Activated CD8-positive, alpha-beta T cell treated with anti-CD3 and anti-CD28 coated beads for 36 hours (primary cell): ENCODE data around the gene KRTAP10-6. TPM values are rescaled to one million over a fixed set of nuclear protein-coding genes. Genes with fewer than 3 reads are reported as not detected.

Experiments
- ATAC-seq: fragments of 200-7000 bp; cut with Tn5 transposase; one replicate; pipeline ENCODE4 v1.10.0; 2021; ENCODE audit warnings: mild to moderate bottlenecking, moderate library complexity
- CTCF ChIA-PET: fragments of 350-600 bp; sonication (Branson Sonifier 250); formaldehyde crosslinking; loops from one replicate; lab custom pipeline; 2021; ENCODE audit warnings: antibody characterized with exemption; lab: Charles Lee
- POLR2A ChIA-PET: fragments of 350-600 bp; sonication (Branson Sonifier 250); formaldehyde crosslinking; loops from one replicate; lab custom pipeline; 2021; ENCODE audit warnings: antibody characterized with exemption; lab: Charles Lee
- DNase-seq: peaks from one replicate; pipeline ENCODE4 v3.0.0-alpha.2; 2020
- H3K27ac Mint-ChIP-seq: one replicate; pipeline ENCODE4 v1.8.0; 2021; ENCODE audit warnings: mild to moderate bottlenecking, mixed read lengths
- H3K27me3 Mint-ChIP-seq: one replicate; pipeline ENCODE4 v1.8.0; 2021; ENCODE audit warnings: mixed read lengths
- H3K36me3 Mint-ChIP-seq: one replicate; pipeline ENCODE4 v1.8.0; 2021; ENCODE audit warnings: low read depth, mixed read lengths
- H3K4me1 Mint-ChIP-seq: one replicate; pipeline ENCODE4 v1.8.0; 2021; ENCODE audit warnings: low read depth, mixed read lengths
- H3K4me3 Mint-ChIP-seq: one replicate; pipeline ENCODE4 v1.8.0; 2021; ENCODE audit warnings: mild to moderate bottlenecking, moderate library complexity, mixed read lengths
- H3K9me3 Mint-ChIP-seq: one replicate; pipeline ENCODE4 v1.8.0; 2021; ENCODE audit warnings: mixed read lengths
- intact Hi-C: fragments of 100-400 bp; cut with micrococcal nuclease; formaldehyde crosslinking; loops from one replicate; pipeline ENCODE4 v1.10.0; 2022
- total RNA-seq, 2 experiments: library from RNA; stranded (reverse); gene quantifications; one replicate each; pipeline ENCODE4 v1.2.3, GENCODE V29; 2021
- TF ChIP-seq, protein P1 (sequence below): fragments of 200-600 bp; IDR thresholded peaks from one replicate; pipeline ENCODE4 v1.8.0; 2022; ENCODE audit warnings: antibody characterized with exemption, mild to moderate bottlenecking

Gene KRTAP10-6
- total RNA-seq, 2 experiments from 2014 or later, result not detected

DNA sequence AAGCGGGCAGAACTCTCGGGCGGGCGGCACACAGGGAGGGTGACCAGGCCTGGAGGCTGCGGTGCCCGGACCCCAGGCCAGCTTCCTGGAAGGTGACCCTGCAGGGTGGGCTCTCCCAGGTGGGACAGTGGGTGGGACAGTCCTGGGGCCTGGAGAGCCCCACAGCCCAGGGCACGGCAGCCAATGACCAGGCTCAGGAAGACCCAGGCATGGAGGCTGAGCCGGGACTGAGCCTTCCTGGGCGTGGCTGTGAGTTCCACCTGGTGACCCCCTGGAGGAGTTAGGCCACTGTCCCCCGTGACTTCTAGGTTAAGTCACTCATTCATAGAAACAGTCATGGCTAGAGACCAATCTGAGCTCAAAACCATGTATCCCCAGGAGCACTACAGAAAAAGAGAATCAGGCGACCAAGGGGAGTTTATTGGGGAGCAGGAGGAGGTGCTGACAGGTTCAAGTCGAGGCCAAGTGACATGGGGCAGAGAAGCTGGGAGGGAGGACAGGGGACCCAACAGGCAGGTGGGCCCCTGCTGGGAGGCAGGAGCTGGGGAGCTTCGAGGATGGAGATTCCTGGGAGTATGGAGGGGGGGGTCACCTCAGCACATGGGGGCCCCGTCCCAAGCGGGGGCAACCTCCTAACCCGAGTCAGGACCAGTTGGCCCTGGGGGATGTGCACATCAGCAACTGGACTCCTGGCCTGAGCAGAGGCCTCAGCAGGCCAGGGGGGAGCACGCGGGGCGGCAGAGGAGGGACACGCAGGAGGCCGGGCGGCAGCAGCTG, 13.1 kb downstream of the KRTAP10-6 start:
- Mint-ChIP-seq H3K36me3 (peaks cover 9% of the 10 kb centered on the region), H3K4me3 (no peak overlapping the region), H3K27me3 (peaks cover 3% of the 10 kb centered on the region), H3K4me1 (peaks cover 6% of the 10 kb centered on the region), H3K27ac (no peak overlapping the region), H3K9me3 (peaks cover 25% of the 10 kb centered on the region)
- DNase-seq, result no peak
- intact Hi-C loops, result no loop called here
- ChIA-PET CTCF (no interaction called here), POLR2A (no interaction called here)
- no peak for ATAC-seq
- TF ChIP-seq, protein P1, sequence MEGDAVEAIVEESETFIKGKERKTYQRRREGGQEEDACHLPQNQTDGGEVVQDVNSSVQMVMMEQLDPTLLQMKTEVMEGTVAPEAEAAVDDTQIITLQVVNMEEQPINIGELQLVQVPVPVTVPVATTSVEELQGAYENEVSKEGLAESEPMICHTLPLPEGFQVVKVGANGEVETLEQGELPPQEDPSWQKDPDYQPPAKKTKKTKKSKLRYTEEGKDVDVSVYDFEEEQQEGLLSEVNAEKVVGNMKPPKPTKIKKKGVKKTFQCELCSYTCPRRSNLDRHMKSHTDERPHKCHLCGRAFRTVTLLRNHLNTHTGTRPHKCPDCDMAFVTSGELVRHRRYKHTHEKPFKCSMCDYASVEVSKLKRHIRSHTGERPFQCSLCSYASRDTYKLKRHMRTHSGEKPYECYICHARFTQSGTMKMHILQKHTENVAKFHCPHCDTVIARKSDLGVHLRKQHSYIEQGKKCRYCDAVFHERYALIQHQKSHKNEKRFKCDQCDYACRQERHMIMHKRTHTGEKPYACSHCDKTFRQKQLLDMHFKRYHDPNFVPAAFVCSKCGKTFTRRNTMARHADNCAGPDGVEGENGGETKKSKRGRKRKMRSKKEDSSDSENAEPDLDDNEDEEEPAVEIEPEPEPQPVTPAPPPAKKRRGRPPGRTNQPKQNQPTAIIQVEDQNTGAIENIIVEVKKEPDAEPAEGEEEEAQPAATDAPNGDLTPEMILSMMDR, result no peak

DNA sequence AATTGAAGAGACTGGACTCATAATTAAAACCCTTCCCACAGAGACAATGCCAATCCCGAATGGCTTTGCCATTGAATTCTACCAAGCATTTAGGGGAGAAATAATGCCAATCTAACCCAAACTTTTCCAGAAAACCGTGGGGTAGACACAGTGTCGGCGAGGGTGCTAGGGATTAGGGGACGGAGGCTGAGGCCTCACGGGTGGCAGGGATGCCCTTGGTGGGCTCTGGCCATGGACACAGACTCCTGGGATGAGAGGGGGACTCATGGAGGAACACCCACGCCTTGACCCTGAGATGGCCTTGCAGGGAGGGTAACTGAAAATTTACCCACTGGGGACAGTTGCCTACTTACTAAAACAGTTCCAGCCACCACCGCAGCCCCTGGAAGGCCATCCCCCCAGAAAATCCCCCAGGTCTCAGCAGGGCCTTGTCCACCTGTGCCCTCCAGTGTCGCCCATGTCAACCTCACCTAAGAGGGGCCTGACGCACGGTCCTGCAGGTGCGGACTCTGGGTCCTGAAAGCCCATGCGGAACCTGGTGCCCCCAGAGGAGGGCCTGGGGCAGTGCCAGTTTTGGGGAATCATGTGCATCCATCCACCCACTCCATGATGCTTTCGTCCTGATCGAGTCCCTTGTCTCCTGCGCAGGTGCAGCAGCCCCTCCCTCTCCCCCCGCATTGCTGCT, 13.8 kb downstream of the KRTAP10-6 start:
- peaks cover 3% of the 10 kb centered on the region for H3K27me3 Mint-ChIP-seq
- H3K4me3 Mint-ChIP-seq, result no peak overlapping the region
- no peak overlapping the region for H3K27ac Mint-ChIP-seq
- H3K9me3 Mint-ChIP-seq, result peaks cover 25% of the 10 kb centered on the region
- no peak for ATAC-seq
- intact Hi-C loops, result no loop called here
- H3K36me3 Mint-ChIP-seq, result peaks cover 9% of the 10 kb centered on the region
- POLR2A ChIA-PET, result no interaction called here
- no peak for DNase-seq
- no peaks in the 10 kb centered on the region for H3K4me1 Mint-ChIP-seq
- TF ChIP-seq, protein P1, result no peak
- CTCF ChIA-PET, result interaction anchor here (0.6 kb wide), 1 partner anchor 546 kb away, joined by 3 read pairs; no protein-coding TSS in a partner anchor

DNA sequence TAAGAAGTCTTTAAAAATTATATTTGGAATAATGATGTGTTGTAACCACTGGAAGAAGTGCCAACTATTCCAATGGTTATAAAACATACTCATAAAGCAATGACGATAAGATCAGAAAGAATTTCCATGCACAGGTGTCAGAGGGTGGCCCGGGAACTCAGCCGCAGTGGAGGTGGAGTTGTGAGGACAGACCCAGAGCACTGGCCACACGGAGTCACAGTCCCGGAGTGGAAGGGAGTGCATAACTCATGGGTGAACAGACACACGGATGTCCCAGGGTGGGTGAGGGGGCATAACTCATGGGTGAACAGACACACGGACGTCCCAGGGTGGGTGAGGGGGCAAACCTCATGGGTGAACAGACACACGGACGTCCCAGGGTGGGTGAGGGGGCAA, 16.3 kb downstream of the KRTAP10-6 start:
- ChIA-PET CTCF (no interaction called here), POLR2A (no interaction called here)
- Mint-ChIP-seq H3K36me3 (peaks cover 9% of the 10 kb centered on the region), H3K4me1 (no peaks in the 10 kb centered on the region), H3K27ac (no peak overlapping the region), H3K4me3 (no peak overlapping the region), H3K27me3 (peaks cover 3% of the 10 kb centered on the region), H3K9me3 (peaks cover 21% of the 10 kb centered on the region)
- DNase-seq (no peak), ATAC-seq (no peak)
- TF ChIP-seq, protein P1, result no peak
- intact Hi-C loops, result no loop called here

DNA sequence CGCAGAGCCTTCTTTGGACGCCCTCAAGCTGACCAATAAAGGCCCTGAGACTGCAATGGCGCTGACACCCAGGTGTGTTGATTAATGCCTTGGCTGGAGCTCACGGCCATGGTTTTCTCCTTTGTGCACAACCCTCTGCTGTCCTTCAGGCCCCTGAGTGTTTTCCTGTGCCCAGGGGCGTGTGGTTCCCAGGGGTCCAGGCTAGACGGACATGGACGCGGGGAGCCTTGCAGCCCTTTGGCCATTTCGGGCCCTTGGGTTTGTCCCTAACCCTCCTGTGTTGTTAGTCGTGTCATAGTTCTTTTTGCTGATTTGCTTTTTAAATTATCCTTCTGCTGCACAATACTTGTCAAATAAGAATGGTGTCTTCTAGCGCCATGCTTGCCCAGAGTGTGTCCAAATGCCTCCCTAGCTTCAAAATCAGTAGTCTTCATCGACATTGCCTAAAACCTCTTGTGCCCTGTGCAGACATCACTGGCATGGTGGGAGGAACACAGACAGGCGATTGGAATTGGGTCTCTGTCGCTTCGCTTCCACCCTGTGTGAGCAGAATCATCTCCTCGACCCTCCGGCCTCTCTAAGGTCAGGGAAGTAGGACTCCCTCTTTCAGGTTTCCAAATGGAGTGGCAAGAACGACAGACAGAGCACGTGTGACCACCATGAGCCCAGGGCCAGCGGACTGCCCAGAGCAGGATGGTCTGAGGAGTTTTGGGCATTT, 16.8 kb downstream of the KRTAP10-6 start:
- H3K4me3 Mint-ChIP-seq, result no peak overlapping the region
- peaks cover 9% of the 10 kb centered on the region for H3K36me3 Mint-ChIP-seq
- ATAC-seq (no peak), DNase-seq (no peak)
- TF ChIP-seq, protein P1, result no peak
- no peak overlapping the region for H3K27ac Mint-ChIP-seq
- POLR2A ChIA-PET, result no interaction called here
- peaks cover 18% of the 10 kb centered on the region for H3K9me3 Mint-ChIP-seq
- intact Hi-C loops, result no loop called here
- no peaks in the 10 kb centered on the region for H3K4me1 Mint-ChIP-seq
- CTCF ChIA-PET, result interaction anchor here (1.1 kb wide), 1 partner anchor 9 kb away, joined by 4 read pairs; no protein-coding TSS in a partner anchor
- H3K27me3 Mint-ChIP-seq, result peaks cover 3% of the 10 kb centered on the region
